LNCAP (cell line): ENCODE data around the gene C1GALT1C1.
A peak's percentile ranks its signal among the peaks of the same experiment; 100 is the strongest.

Source experiments
- TF ChIP-seq, protein P1 (sequence below): fragments of 450-650 bp; IDR thresholded peaks from 2 replicates; pipeline ENCODE4 v1.5.1; 2017; ENCODE audit warnings: mild to moderate bottlenecking

The C1GALT1C1 gene

GRCh38 chrX:120629667-120630537, at the start of gene C1GALT1C1:
Gene C1GALT1C1 (minus strand): TSS chrX:120630054. CDS start chrX:120627166, 2,888 bp downstream.
- TF ChIP-seq, protein P1, sequence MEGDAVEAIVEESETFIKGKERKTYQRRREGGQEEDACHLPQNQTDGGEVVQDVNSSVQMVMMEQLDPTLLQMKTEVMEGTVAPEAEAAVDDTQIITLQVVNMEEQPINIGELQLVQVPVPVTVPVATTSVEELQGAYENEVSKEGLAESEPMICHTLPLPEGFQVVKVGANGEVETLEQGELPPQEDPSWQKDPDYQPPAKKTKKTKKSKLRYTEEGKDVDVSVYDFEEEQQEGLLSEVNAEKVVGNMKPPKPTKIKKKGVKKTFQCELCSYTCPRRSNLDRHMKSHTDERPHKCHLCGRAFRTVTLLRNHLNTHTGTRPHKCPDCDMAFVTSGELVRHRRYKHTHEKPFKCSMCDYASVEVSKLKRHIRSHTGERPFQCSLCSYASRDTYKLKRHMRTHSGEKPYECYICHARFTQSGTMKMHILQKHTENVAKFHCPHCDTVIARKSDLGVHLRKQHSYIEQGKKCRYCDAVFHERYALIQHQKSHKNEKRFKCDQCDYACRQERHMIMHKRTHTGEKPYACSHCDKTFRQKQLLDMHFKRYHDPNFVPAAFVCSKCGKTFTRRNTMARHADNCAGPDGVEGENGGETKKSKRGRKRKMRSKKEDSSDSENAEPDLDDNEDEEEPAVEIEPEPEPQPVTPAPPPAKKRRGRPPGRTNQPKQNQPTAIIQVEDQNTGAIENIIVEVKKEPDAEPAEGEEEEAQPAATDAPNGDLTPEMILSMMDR: no peak; the same call in 1 of the 2 replicates

DNA sequence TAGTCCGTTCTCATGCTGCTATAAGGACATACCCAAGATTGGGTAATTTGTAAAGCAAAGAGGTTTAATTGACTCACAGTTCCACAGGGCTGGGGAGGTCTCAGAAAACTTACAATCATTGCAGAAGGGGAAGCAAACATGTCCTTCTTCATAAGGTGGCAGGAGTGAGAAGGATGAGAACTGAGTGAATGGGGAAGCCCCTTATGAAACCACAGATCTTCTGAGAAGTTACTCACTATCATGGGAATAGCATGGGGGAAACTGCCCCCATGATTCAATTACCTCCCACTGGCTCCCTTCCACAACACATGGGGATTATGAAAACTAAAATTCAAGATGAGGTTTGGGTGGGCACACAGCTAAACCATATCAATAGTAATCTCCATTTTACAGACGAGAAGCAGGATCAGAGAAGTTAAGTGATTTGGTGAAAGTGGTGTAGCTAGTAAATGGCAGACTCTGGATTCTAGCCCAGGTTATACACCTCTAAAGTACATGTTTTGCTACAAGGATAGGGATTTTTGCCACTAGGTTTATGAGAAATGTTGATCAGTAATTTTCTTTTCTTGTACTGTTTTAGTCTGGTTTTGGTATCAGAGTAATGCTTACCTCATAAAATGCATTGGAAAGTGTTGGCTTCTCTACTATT, 47.3 kb upstream of the C1GALT1C1 start:
- TF ChIP-seq, protein P1: no peak

GRCh38 chrX:120672841-120673530, 43.1 kb upstream of the C1GALT1C1 start:
- TF ChIP-seq, protein P1: no peak

DNA sequence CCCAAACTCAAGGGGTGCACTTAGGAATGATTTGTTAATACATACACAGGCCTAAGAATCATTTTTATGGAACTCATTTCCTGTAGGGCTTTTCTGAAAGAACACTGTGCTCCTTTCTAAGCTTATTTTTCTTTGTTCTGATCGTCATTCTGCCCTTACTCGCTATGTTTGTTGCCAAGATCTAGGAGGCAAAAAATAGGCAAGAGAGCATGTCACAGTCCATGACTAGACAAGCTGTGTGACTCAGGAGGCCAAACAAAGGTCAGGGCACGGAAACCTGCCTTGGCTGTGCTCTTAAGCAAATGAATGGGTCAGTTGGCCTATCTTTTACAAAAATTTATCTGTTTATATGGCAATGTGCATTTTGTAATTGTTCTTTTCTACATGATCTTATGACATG, 42.5 kb upstream of the C1GALT1C1 start:
- TF ChIP-seq, protein P1: no peak

DNA sequence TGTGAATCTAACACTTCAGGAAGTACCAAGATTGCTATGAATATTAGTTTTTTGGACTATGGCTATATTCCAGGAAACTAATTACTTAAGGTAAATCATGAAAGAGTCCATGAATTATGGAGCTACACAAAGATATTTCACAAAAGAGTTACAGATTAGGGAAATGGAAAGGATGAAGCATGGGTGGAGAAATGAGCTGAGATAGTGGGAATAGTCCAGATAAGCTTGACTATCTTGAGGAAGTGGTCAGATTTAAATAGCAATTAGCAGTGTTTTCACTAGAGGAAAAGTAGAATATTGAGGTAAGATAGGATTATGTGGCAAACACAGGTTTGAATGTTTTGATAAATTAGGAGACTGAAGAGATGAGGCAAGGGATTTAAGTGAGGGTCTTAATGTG, 42.1 kb upstream of the C1GALT1C1 start:
- TF ChIP-seq, protein P1: no peak

- TF ChIP-seq, protein P1: no peak
Observed at GRCh38 chrX:120668357-120668756, 38.5 kb upstream of the C1GALT1C1 start.

DNA sequence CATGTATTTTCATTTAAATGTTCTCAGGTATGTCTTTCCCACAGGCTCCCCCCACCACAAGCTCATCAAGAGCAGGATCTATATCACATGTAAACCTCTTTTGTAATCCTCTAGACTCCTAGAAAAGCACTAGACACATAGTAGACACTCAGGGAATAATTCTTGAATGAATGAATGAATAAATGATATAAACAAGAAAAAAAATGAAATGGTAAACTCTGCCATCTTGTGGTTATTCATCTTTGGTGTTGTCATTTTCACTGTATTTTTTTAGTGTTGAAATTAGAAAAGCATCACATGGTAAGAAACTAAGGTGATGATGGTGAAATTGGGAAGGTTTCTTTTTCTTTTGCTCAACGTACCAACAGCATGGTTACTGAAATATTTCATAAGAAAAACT, 34.2 kb upstream of the C1GALT1C1 start:
- TF ChIP-seq, protein P1: peak; percentile 42; the same call in 1 of the 2 replicates
